K562 treated with DMSO at 1 percent for 12 hours (cell line): Measurements from ENCODE around the gene C11orf71. TPM values are rescaled to one million over a fixed set of nuclear protein-coding genes. Genes with fewer than 3 reads are reported as not detected.

ENCODE experiments used
- total RNA-seq: library from RNA; unstranded; fragments of 300-600 nt; gene quantifications from 2 replicates; pipeline ENCODE4 v1.2.3, GENCODE V29; 2022; ENCODE audit not compliant: insufficient read depth

Gene C11orf71, protein sequence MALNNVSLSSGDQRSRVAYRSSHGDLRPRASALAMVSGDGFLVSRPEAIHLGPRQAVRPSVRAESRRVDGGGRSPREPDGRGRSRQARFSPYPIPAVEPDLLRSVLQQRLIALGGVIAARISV
- total RNA-seq: 3.3 and 7.3 TPM in 2 replicates

DNA sequence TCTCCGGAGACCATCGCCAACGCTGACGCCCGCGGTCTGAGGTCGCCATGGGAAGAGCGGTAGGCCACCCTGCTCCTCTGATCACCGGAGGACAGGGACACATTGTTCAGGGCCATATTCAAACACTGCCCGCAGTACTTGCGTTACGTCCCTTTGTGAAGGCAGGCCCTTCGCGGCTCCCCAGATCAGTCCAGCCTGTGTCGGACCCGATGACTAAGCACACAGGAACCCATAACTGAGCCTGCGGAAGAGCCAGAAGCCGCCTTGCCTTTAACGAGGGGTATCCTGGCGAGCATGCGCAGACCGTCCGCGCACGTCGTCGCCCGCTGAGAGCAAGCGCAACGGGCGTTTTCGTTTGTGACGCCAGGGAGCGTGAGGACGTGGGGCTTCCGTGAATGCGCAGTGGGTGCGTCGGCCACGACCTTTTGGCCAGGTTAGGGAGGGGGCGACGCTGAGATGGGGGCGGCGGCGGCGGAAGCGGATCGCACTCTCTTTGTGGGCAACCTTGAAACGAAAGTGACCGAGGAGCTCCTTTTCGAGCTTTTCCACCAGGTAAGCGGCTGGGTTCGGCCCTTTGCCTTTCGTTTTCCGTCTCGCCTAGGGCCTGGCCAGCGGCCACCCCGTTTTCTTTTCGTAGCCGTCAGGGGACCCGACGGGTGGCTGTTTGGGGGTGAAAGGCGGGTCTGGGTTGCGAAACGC, at the start of gene C11orf71, which contains the start of gene RBM7:
TSS of gene C11orf71 (minus strand) at position 296 of the 699 bp plus-strand sequence. CDS start at position 116, 180 bp downstream.
TSS of gene RBM7 (plus strand) at position 451 of the 699 bp plus-strand sequence. CDS start at position 457, 6 bp downstream.

GRCh38 chr11:114439229-114440120, 39.2 kb upstream of the C11orf71 start, which contains the start of gene REXO2:
Gene REXO2, plus strand, starts transcription at chr11:114439467. Its CDS starts 62 bp downstream, at chr11:114439529.

Other genes with a start within 250 kb of the C11orf71 start
- gene NNMT, start 104.1 kb downstream of the C11orf71 start, total RNA-seq: 30.7 and 82.4 TPM in 2 replicates
- gene RBM7, start 155 bp upstream of the C11orf71 start, total RNA-seq: 7.4 and 20.6 TPM in 2 replicates
- 82.9 and 92.6 TPM in 2 replicates for gene REXO2, start 39.0 kb upstream of the C11orf71 start, total RNA-seq
- not detected in 2 replicates for gene NXPE1, start 159.4 kb upstream of the C11orf71 start, total RNA-seq
- not detected in 2 replicates for gene NXPE4, start 195.3 kb upstream of the C11orf71 start, total RNA-seq